ENCODE data around the gene MEAF6. TPM values are rescaled to one million over a fixed set of nuclear protein-coding genes. Genes with fewer than 3 reads are reported as not detected.

Gene MEAF6
- total and polyA plus RNA-seq, 2 of the 8 experiments (the other 6 are each of a cell fraction or from before 2014, with no cell fraction given) = 23.0 to 38.8 TPM

DNA sequence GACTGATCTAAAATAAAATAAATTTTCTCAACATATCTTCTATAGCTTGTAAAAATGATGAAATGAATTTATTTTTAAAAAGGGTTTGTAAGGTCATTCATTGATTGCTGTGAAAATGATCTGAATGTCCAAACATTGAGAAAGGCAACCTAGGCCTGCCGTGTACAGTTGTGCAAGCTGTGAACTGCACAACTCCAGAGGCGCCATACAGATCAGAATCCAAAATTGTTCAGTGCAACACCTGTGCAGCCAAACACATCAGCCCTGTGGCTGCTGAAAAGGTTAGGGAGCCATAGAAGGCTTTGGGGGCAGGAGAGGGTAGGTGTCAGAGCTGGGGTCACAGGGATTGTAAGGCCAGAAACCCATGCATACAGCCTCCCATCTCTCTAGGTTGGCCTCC, 50.1 kb downstream of the MEAF6 start (continued):
- no peak for TF ChIP-seq PHF8 (conservative IDR thresholded peaks at IDR 0.05; ENCODE audit: low read depth, low read length)
- no peak for TF ChIP-seq KDM4A (IDR thresholded peaks at IDR 0.05; ENCODE audit: low read depth, low read length, severe bottlenecking)
- no peak for TF ChIP-seq SAP30 (IDR thresholded peaks at IDR 0.05; ENCODE audit: insufficient read depth, insufficient replicate concordance, low read length)
- no peak for TF ChIP-seq SRF (IDR thresholded peaks at IDR 0.05; ENCODE audit: low read depth, low read length)
- no peak for TF ChIP-seq SP4 (IDR thresholded peaks at IDR 0.05; ENCODE audit: low read length)
- TF ChIP-seq SIX5 (IDR thresholded peaks at IDR 0.05; ENCODE audit: low read depth, low read length) = no peak
